PFSK-1 (cell line): Measurements from ENCODE around the gene PRR11.

Source experiments
- FOXP2 ChIP-seq: optimal IDR thresholded peaks from 2 replicates; pipeline ENCODE3; 2011; ENCODE audit warnings: borderline replicate concordance, control low read depth, inconsistent platforms; ENCODE audit not compliant: insufficient read depth; ENCODE audit errors: extremely low read length, extremely low read depth
- POLR2AphosphoS5 ChIP-seq: IDR thresholded peaks from 2 replicates; pipeline ENCODE4 v1.6.1; 2012; ENCODE audit warnings: low read depth, mild to moderate bottlenecking, control low read depth, low read length, moderate library complexity
- REST ChIP-seq, 2 experiments: IDR thresholded peaks; 2 replicates each; pipeline versions ENCODE4 v1.6.1 to v1.8.0; 2011 to 2012; ENCODE audit warnings: low read depth in 2 of 2, low read length in 2 of 2, control low read depth in 1 of 2, inconsistent platforms in 1 of 2, mild to moderate bottlenecking in 1 of 2, moderate library complexity in 1 of 2; ENCODE audit not compliant: insufficient read depth in 1 of 2
- SIN3A ChIP-seq: IDR thresholded peaks from 2 replicates; pipeline ENCODE4 v1.6.1; 2012; ENCODE audit warnings: mild to moderate bottlenecking, low read length, moderate library complexity, borderline replicate concordance; ENCODE audit not compliant: insufficient read depth
- TAF1 ChIP-seq: IDR thresholded peaks from 2 replicates; pipeline ENCODE4 v1.6.1; 2012; ENCODE audit warnings: low read length, control low read depth, borderline replicate concordance; ENCODE audit not compliant: insufficient read depth

PRR11 gene

GRCh38 chr17:59165933-59166342 lies 10.4 kb downstream of the PRR11 start:
- TF ChIP-seq POLR2AphosphoS5: no peak
- peak; percentile 24; the same call in 1 of the 2 replicates for TF ChIP-seq TAF1
- TF ChIP-seq REST (IDR thresholded peaks at IDR 0.05; ENCODE audit: insufficient read depth in 1 of 2, low read depth in 2 of 2, low read length in 2 of 2): no peak
- no peak for TF ChIP-seq FOXP2

GRCh38 chr17:59167571-59168001 lies 12.0 kb downstream of the PRR11 start:
- TF ChIP-seq FOXP2: no peak
- TF ChIP-seq TAF1: no peak
- no peak for TF ChIP-seq REST (IDR thresholded peaks at IDR 0.05; ENCODE audit: insufficient read depth in 1 of 2, low read depth in 2 of 2, low read length in 2 of 2)
- TF ChIP-seq POLR2AphosphoS5: no peak
- no peak for TF ChIP-seq SIN3A

- TF ChIP-seq TAF1 (no peak), FOXP2 (no peak), POLR2AphosphoS5 (no peak), SIN3A (no peak)
Measured at GRCh38 chr17:59172436-59173004, 17.0 kb downstream of the PRR11 start.

GRCh38 chr17:59174671-59175070 lies 19.1 kb downstream of the PRR11 start:
- TF ChIP-seq REST (IDR thresholded peaks at IDR 0.05; ENCODE audit: insufficient read depth in 1 of 2, low read depth in 2 of 2, low read length in 2 of 2) (no peak), FOXP2 (no peak), POLR2AphosphoS5 (no peak), SIN3A (no peak), TAF1 (no peak)

GRCh38 chr17:59175076-59175475 lies 19.5 kb downstream of the PRR11 start:
- TF ChIP-seq REST (IDR thresholded peaks at IDR 0.05; ENCODE audit: insufficient read depth in 1 of 2, low read depth in 2 of 2, low read length in 2 of 2): no peak
